Posterior vena cava (tissue), 2 donors: Measurements from ENCODE around the gene SYNGR3. TPM values are rescaled to one million over a fixed set of nuclear protein-coding genes. Genes with fewer than 3 reads are reported as not detected.

Experiments
- total RNA-seq, 2 donors: library from RNA; stranded (reverse); fragmentation: NEBNext Ultra II Directional; extraction: Animal tissue kit (Norgen Biotek cat#: 25700); gene quantifications; one replicate each; pipeline ENCODE4 v1.2.1, GENCODE V29; 2021
- donor health status: DM: yes; HTN: yes; CAD: no.
- donor health status: DM: yes; HTN: yes; CAD: no.

SYNGR3 gene
- total RNA-seq, 2 donors from 2014 or later = 0.33 to 0.83 TPM

Other genes with a start within 250 kb of the SYNGR3 start
- gene NME3, start 218.4 kb upstream of the SYNGR3 start, total RNA-seq = 10 to 100 TPM; 31.6 to 47.0 TPM
- 10 to 100 TPM; 10.2 to 12.0 TPM for gene EME2, start 217.2 kb upstream of the SYNGR3 start, total RNA-seq
- 10 to 100 TPM; 37.3 to 45.8 TPM for gene MRPS34, start 216.8 kb upstream of the SYNGR3 start, total RNA-seq
- gene SPSB3, start 207.4 kb upstream of the SYNGR3 start, total RNA-seq = 10 to 100 TPM; 21.7 to 26.7 TPM
- 10 to 100 TPM; 30.4 to 30.9 TPM for gene NUBP2, start 207.0 kb upstream of the SYNGR3 start, total RNA-seq
- gene IGFALS, start 196.3 kb upstream of the SYNGR3 start, total RNA-seq = under 1 TPM in 1 of 2 donors, not detected in 1; 0.10 TPM
- gene HAGH, start 163.1 kb upstream of the SYNGR3 start, total RNA-seq = 10 to 100 TPM; 36.1 to 48.2 TPM
- 10 to 100 TPM; 14.0 to 17.3 TPM for gene FAHD1, start 162.8 kb upstream of the SYNGR3 start, total RNA-seq
- gene MEIOB, start 117.8 kb upstream of the SYNGR3 start, total RNA-seq = not detected
- not detected for gene HS3ST6, start 71.6 kb upstream of the SYNGR3 start, total RNA-seq
- gene MSRB1, start 46.8 kb upstream of the SYNGR3 start, total RNA-seq = 10 to 100 TPM; 61.4 to 70.0 TPM
- gene RPL3L, start 35.3 kb upstream of the SYNGR3 start, total RNA-seq = not detected
- 100 to 1,000 TPM; 112 to 116 TPM for gene NDUFB10, start 30.4 kb upstream of the SYNGR3 start, total RNA-seq
- 1,000 to 10,000 TPM; 1,131 to 1,263 TPM for gene RPS2, start 25.1 kb upstream of the SYNGR3 start, total RNA-seq
- gene RNF151, start 23.1 kb upstream of the SYNGR3 start, total RNA-seq = not detected
- 10 to 100 TPM; 17.6 to 20.1 TPM for gene TBL3, start 17.9 kb upstream of the SYNGR3 start, total RNA-seq
- gene NOXO1, start 8.5 kb upstream of the SYNGR3 start, total RNA-seq = not detected
- 10 to 100 TPM; 15.1 to 16.2 TPM for gene GFER, start 5.8 kb upstream of the SYNGR3 start, total RNA-seq
- 10 to 100 TPM; 29.4 to 38.7 TPM for gene ZNF598, start 19.9 kb downstream of the SYNGR3 start, total RNA-seq
- not detected for gene NPW, start 29.8 kb downstream of the SYNGR3 start, total RNA-seq
- 100 to 1,000 TPM; 115 to 143 TPM for gene NHERF2, start 36.9 kb downstream of the SYNGR3 start, total RNA-seq
- 10 to 100 TPM in 1 of 2 donors, 1 to 10 TPM in 1; 8.1 to 15.2 TPM for gene NTHL1, start 57.9 kb downstream of the SYNGR3 start, total RNA-seq
- 10 to 100 TPM; 77.8 to 86.9 TPM for gene TSC2, start 58.0 kb downstream of the SYNGR3 start, total RNA-seq
- gene PKD1, start 145.9 kb downstream of the SYNGR3 start, total RNA-seq = 100 to 1,000 TPM; 177 to 181 TPM
- under 1 TPM in 1 of 2 donors, not detected in 1; 0.28 TPM for gene RAB26, start 158.7 kb downstream of the SYNGR3 start, total RNA-seq
- 10 to 100 TPM; 56.7 to 62.0 TPM for gene TRAF7, start 165.8 kb downstream of the SYNGR3 start, total RNA-seq
- gene CASKIN1, start 206.6 kb downstream of the SYNGR3 start, total RNA-seq = under 1 TPM in 1 of 2 donors, not detected in 1; 0.05 TPM
- 10 to 100 TPM; 16.6 to 21.4 TPM for gene MLST8, start 215.5 kb downstream of the SYNGR3 start, total RNA-seq
- gene BRICD5, start 220.9 kb downstream of the SYNGR3 start, total RNA-seq = 1 to 10 TPM; 2.1 to 2.6 TPM
- gene PGP, start 224.9 kb downstream of the SYNGR3 start, total RNA-seq = 1 to 10 TPM; 7.2 to 8.4 TPM
- gene E4F1, start 233.6 kb downstream of the SYNGR3 start, total RNA-seq = 10 to 100 TPM; 15.5 to 19.3 TPM
- under 1 TPM in 1 of 2 donors, not detected in 1; 0.19 TPM for gene DNASE1L2, start 246.5 kb downstream of the SYNGR3 start, total RNA-seq